CD8-positive, alpha-beta memory T cell (primary cell): Measurements from ENCODE around the gene PRKCZ. TPM values are rescaled to one million over a fixed set of nuclear protein-coding genes. Genes with fewer than 3 reads are reported as not detected.
"Not testable (repeated sequence)": the region's sequence is repeated elsewhere in the genome, so short reads cannot be mapped to it uniquely, and the experiment has no call there.

ENCODE experiments used
- CTCF ChIA-PET: fragments of 350-600 bp; sonication (Branson Sonifier 250); formaldehyde crosslinking; loops from one replicate; lab custom pipeline; 2021; ENCODE audit warnings: antibody characterized with exemption; lab: Charles Lee
- POLR2A ChIA-PET: fragments of 350-600 bp; sonication (Branson Sonifier 250); formaldehyde crosslinking; loops from one replicate; lab custom pipeline; 2021; ENCODE audit warnings: antibody characterized with exemption; lab: Charles Lee
- DNase-seq, 5 donors: peaks; one replicate each; pipeline versions ENCODE4 v3.0.0 to v3.0.0-alpha.2; 2020 to 2022; ENCODE audit warnings: mixed read lengths in 1 of 5
- H3K27ac ChIP-seq: one replicate; pipeline ENCODE4 v1.7.0; 2013; ENCODE audit warnings: low read depth, mild to moderate bottlenecking, low read length, moderate library complexity
- H3K27me3 ChIP-seq: 2 replicates; pipeline ENCODE4 v1.7.0; 2013; ENCODE audit warnings: low read length, mild to moderate bottlenecking; ENCODE audit not compliant: insufficient read depth, poor library complexity, severe bottlenecking
- H3K36me3 ChIP-seq: 2 replicates; pipeline ENCODE4 v1.7.0; 2013; ENCODE audit warnings: mild to moderate bottlenecking, low read length, moderate library complexity; ENCODE audit not compliant: insufficient read depth
- H3K4me1 ChIP-seq: 2 replicates; pipeline ENCODE4 v1.7.0; 2013; ENCODE audit warnings: mild to moderate bottlenecking, low read length, moderate library complexity; ENCODE audit not compliant: insufficient read depth
- H3K4me3 ChIP-seq: 2 replicates; pipeline ENCODE4 v1.7.0; 2013; ENCODE audit warnings: mild to moderate bottlenecking, low read length
- H3K9me3 ChIP-seq: 2 replicates; pipeline ENCODE4 v1.7.0; 2013; ENCODE audit warnings: mild to moderate bottlenecking, low read length
- H3K27ac Mint-ChIP-seq, 8 donors: one replicate each; pipeline ENCODE4 v1.8.0; 2020 to 2021; ENCODE audit warnings: mixed read lengths in 8 of 8, mild to moderate bottlenecking in 6 of 8, inconsistent platforms in 3 of 8, moderate library complexity in 3 of 8
- H3K27me3 Mint-ChIP-seq, 2 donors: one replicate each; pipeline ENCODE4 v1.8.0; 2020 to 2021; ENCODE audit warnings: mixed read lengths in 2 of 2, mild to moderate bottlenecking in 1 of 2, moderate library complexity in 1 of 2
- H3K36me3 Mint-ChIP-seq, 3 donors: one replicate each; pipeline ENCODE4 v1.8.0; 2020 to 2021; ENCODE audit warnings: mixed read lengths in 3 of 3, inconsistent platforms in 1 of 3, mild to moderate bottlenecking in 1 of 3
- H3K4me1 Mint-ChIP-seq, 3 donors: one replicate each; pipeline ENCODE4 v1.8.0; 2020 to 2021; ENCODE audit warnings: mixed read lengths in 3 of 3, inconsistent platforms in 1 of 3, mild to moderate bottlenecking in 1 of 3
- H3K4me3 Mint-ChIP-seq, 7 donors: one replicate each; pipeline ENCODE4 v1.8.0; 2020 to 2021; ENCODE audit warnings: mixed read lengths in 7 of 7, mild to moderate bottlenecking in 6 of 7, moderate library complexity in 4 of 7, inconsistent platforms in 2 of 7
- H3K9me3 Mint-ChIP-seq, 5 donors: one replicate each; pipeline ENCODE4 v1.8.0; 2020 to 2022; ENCODE audit warnings: mixed read lengths in 5 of 5, mild to moderate bottlenecking in 3 of 5, moderate library complexity in 2 of 5, inconsistent platforms in 1 of 5
- polyA plus RNA-seq: library from polyadenylated mRNA; unstranded; fragments of 300-500 nt; fragmentation: Illumina TruSeq; gene quantifications from one replicate; pipeline ENCODE4 v1.2.3, GENCODE V29; 2021
- total RNA-seq, 2 experiments: library from RNA; stranded (reverse); gene quantifications; one replicate each; pipeline ENCODE4 v1.2.3, GENCODE V29; 2021

Gene PRKCZ
- total and polyA plus RNA-seq, 3 experiments from 2014 or later: 13.8 to 17.4 (median 15.4) TPM

DNA sequence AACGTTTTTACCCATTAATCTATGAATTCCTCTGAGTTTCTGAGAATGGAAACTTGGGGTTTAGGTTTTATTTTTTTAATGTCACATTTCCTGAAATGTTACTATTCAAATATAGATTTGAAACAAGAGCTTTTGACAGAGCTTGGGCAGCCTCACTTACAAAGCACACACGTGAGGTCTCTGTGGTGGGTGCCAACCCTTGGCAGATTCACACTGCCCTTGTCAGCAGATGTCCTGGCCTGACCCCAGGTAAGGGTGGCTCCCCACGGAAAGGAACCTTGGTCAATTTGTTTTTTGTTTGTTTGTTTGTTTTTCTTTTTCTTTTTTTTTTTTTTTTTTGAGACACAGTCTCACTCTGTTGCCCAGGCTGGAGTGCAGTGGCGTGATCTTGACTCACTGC lies 90.8 kb downstream of the PRKCZ start:
- Histone ChIP-seq H3K4me1 (peaks cover 10% of the 10 kb centered on the region), H3K27me3 (no peaks in the 10 kb centered on the region), H3K27ac (no peak overlapping the region), H3K4me3 (no peak overlapping the region), H3K36me3 (no peaks in the 10 kb centered on the region), H3K9me3 (no peaks in the 10 kb centered on the region)
- Mint-ChIP-seq H3K36me3 (peaks cover 0 to 14% (median 0%) of the 10 kb centered on the region in 3 donors), H3K4me1 (peaks cover 7 to 24% (median 19%) of the 10 kb centered on the region in 3 donors), H3K9me3 (no peaks in the 10 kb centered on the region), H3K27me3 (no peaks in the 10 kb centered on the region), H3K4me3 (no peak overlapping the region), H3K27ac (no peak overlapping the region)
- ChIA-PET POLR2A (no interaction called here), CTCF (interaction anchor here (3.4 kb wide), 1 partner anchor 9 kb away, joined by 20 read pairs; no protein-coding TSS in a partner anchor)
- no peak for DNase-seq

DNA sequence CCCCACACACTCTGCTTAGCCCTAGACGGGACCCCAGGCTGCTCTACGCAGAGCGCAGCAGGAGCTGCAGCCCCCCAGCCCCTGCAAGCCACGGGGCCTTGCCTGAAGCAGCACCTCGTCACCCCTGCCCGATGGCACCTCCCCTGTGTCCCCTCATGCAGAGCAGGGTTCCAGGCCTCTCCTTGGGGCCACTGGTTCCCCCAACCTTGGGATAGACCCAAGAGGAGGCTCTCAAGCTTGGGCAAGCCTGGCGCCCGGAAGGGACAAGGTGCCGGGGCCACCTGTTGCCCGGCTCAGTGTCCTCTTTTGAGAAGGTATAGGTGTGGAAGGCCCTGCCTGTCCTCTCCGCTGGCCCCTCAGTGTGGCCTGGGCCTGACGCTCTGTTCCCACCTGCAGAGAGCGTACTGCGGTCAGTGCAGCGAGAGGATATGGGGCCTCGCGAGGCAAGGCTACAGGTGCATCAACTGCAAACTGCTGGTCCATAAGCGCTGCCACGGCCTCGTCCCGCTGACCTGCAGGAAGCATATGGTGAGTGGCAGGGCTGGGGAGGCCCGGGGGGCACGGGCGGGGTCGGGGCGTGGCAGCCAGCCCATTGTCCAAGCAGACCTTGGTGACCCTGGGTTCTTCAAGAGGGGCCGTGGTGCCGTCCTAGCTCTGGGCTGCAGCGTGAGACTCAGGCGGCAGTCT lies 93.7 kb downstream of the PRKCZ start:
- no peaks in the 10 kb centered on the region for H3K27me3 ChIP-seq
- CTCF ChIA-PET: no interaction called here
- H3K4me1 ChIP-seq: peaks cover 37% of the 10 kb centered on the region
- Mint-ChIP-seq H3K36me3 (peaks cover 0 to 9% (median 0%) of the 10 kb centered on the region in 3 donors), H3K9me3 (no peaks in the 10 kb centered on the region), H3K4me1 (peaks cover 7 to 12% (median 8%) of the 10 kb centered on the region in 3 donors), H3K27me3 (no peaks in the 10 kb centered on the region), H3K27ac (no peak overlapping the region), H3K4me3 (no peak overlapping the region)
- H3K4me3 ChIP-seq: no peak overlapping the region
- H3K27ac ChIP-seq: no peak overlapping the region
- POLR2A ChIA-PET: no interaction called here
- DNase-seq: no peak
- H3K9me3 ChIP-seq: no peaks in the 10 kb centered on the region
- H3K36me3 ChIP-seq: no peaks in the 10 kb centered on the region

GRCh38 chr1:2144501-2145090 lies 94.4 kb downstream of the PRKCZ start:
- H3K9me3 ChIP-seq: no peaks in the 10 kb centered on the region
- CTCF ChIA-PET: no interaction called here
- H3K27ac Mint-ChIP-seq: peak overlapping the region in 1 of 8 donors; percentile 54
- H3K4me1 ChIP-seq: peaks cover 42% of the 10 kb centered on the region
- no peaks in the 10 kb centered on the region for H3K27me3 ChIP-seq
- no peak overlapping the region for H3K27ac ChIP-seq
- H3K4me3 ChIP-seq: no peak overlapping the region
- H3K4me1 Mint-ChIP-seq: peaks cover 6 to 10% (median 8%) of the 10 kb centered on the region in 3 donors
- H3K27me3 Mint-ChIP-seq: no peaks in the 10 kb centered on the region
- no peaks in the 10 kb centered on the region for H3K9me3 Mint-ChIP-seq
- H3K36me3 Mint-ChIP-seq: peaks cover 0 to 9% (median 0%) of the 10 kb centered on the region in 3 donors
- no peak overlapping the region for H3K4me3 Mint-ChIP-seq
- H3K36me3 ChIP-seq: no peaks in the 10 kb centered on the region
- POLR2A ChIA-PET: no interaction called here
- no peak for DNase-seq

DNA sequence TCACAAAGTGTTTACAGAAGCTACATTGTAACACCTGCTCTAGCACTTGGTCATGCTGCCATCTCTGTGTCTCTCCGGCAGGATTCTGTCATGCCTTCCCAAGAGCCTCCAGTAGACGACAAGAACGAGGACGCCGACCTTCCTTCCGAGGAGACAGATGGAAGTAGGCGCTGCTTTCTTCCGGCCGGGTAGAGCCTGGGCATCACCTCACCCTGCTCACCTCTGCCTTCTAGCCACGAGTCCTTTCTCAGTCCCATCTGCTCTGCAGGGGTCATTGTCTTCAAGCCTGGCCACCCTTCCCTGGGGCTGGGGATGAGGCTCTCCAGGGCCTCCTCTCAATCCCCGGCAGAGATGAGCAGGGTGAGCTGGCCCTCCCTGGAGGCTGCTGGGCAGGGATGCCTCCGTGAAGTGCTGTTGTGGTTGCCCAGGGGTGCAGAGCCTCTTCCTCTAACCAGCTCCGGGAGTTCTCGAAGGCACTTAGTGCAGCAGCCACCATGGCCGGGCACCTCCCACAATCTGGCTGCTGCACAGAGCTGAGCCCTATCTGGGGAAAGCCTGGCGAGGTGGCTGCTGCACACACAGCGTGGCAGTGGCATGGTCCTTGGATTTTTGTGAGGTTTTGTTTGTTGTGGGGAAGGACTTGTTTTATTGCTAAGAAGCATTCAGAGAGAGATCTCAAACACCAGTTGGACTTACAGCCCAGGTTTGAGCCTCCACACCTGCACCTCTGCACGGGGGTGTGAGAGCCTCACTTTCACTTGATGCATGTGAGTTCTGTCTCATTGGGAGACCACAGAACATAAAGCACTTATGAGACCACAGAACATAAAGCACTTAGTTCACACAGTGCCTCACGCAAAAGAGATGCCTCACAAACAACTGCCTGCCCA lies 96.0 kb downstream of the PRKCZ start:
- Histone ChIP-seq H3K27me3 (no peaks in the 10 kb centered on the region), H3K4me1 (peaks cover 38% of the 10 kb centered on the region), H3K4me3 (peak overlapping the region; percentile 4), H3K36me3 (no peaks in the 10 kb centered on the region), H3K27ac (no peak overlapping the region), H3K9me3 (no peaks in the 10 kb centered on the region)
- Mint-ChIP-seq H3K27me3 (no peaks in the 10 kb centered on the region), H3K4me1 (peaks cover under 1 to 14% (median 12%) of the 10 kb centered on the region in 3 donors), H3K4me3 (no peak overlapping the region), H3K9me3 (no peaks in the 10 kb centered on the region), H3K27ac (no peak overlapping the region), H3K36me3 (peaks cover 0 to 14% (median 0%) of the 10 kb centered on the region in 3 donors)
- ChIA-PET POLR2A (interaction anchor here (1.1 kb wide), 1 partner anchor 13 kb away, joined by 6 read pairs; no protein-coding TSS in a partner anchor), CTCF (interaction anchor here (1.3 kb wide), 1 partner anchor 28 kb away, joined by 3 read pairs; no protein-coding TSS in a partner anchor)
- peak in 3 of 5 donors; percentile 43 to 75 (median 56) for DNase-seq

GRCh38 chr1:2146836-2147517 lies 96.8 kb downstream of the PRKCZ start:
- H3K36me3 ChIP-seq: no peaks in the 10 kb centered on the region
- Mint-ChIP-seq H3K4me1 (peaks cover 4 to 20% (median 16%) of the 10 kb centered on the region in 3 donors), H3K27me3 (no peaks in the 10 kb centered on the region), H3K27ac (no peak overlapping the region), H3K9me3 (no peaks in the 10 kb centered on the region), H3K4me3 (no peak overlapping the region), H3K36me3 (peaks cover 0 to 15% (median 2%) of the 10 kb centered on the region in 3 donors)
- H3K27ac ChIP-seq: no peak overlapping the region
- ChIA-PET POLR2A (interaction anchor here (1.1 kb wide), 1 partner anchor 14 kb away, joined by 6 read pairs; no protein-coding TSS in a partner anchor), CTCF (interaction anchor here (1.3 kb wide), 1 partner anchor 27 kb away, joined by 3 read pairs; no protein-coding TSS in a partner anchor)
- no peaks in the 10 kb centered on the region for H3K9me3 ChIP-seq
- H3K4me1 ChIP-seq: peaks cover 38% of the 10 kb centered on the region
- DNase-seq: no peak
- H3K4me3 ChIP-seq: peak overlapping the region; percentile 4
- no peaks in the 10 kb centered on the region for H3K27me3 ChIP-seq

DNA sequence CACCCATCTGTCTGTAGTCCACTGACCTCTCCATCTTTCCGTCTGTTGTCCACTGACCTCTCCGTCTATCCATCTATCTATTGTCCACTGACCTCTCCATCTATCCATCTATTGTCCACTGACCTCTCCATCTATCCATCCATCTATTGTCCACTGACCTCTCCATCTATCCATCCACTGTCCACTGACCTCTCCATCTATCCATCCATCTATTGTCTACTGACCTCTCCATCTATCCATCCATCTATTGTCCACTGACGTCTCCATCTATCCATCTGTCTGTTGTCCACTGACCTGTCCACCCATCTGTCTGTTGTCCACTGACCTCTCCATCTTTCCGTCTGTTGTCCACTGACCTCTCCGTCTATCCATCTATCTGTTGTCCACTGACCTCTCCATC lies 97.7 kb downstream of the PRKCZ start:
- POLR2A ChIA-PET, H3K36me3 ChIP-seq, H3K9me3 ChIP-seq, H3K4me3 Mint-ChIP-seq, H3K27ac ChIP-seq, H3K27me3 Mint-ChIP-seq, CTCF ChIA-PET, H3K27me3 ChIP-seq, DNase-seq, H3K27ac Mint-ChIP-seq, H3K9me3 Mint-ChIP-seq: not testable (repeated sequence)
- peaks cover 38% of the 10 kb centered on the region for H3K4me1 ChIP-seq
- H3K4me3 ChIP-seq: peak overlapping the region; percentile 50
- H3K4me1 Mint-ChIP-seq: peaks cover 7 to 24% (median 19%) of the 10 kb centered on the region in 3 donors
- peaks cover 0 to 19% (median 7%) of the 10 kb centered on the region in 3 donors for H3K36me3 Mint-ChIP-seq

DNA sequence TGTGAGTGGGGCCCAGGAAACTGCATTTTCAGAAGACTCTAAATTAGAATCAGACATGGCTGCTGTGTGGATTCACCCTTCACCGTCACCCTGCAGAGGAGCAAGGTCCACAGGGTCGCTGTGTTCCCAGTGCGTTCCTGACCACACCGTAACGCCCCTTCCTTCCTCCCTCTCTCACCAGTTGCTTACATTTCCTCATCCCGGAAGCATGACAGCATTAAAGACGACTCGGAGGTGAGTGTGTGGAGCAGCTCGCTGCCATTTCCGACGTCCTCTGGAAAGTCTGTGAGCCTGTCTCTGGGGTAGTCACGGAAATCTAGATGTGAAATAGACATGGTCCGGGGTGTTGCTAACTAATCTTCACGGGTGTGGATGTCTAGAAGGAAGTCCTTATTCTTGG lies 98.5 kb downstream of the PRKCZ start:
- peaks cover 38% of the 10 kb centered on the region for H3K4me1 ChIP-seq
- H3K27ac ChIP-seq: peak overlapping the region; percentile 40
- H3K27ac Mint-ChIP-seq: no peak overlapping the region
- H3K36me3 ChIP-seq: no peaks in the 10 kb centered on the region
- peak overlapping the region; percentile 50 for H3K4me3 ChIP-seq
- H3K4me3 Mint-ChIP-seq: no peak overlapping the region
- no peaks in the 10 kb centered on the region for H3K27me3 ChIP-seq
- H3K4me1 Mint-ChIP-seq: peaks cover 7 to 27% (median 19%) of the 10 kb centered on the region in 3 donors
- no peaks in the 10 kb centered on the region for H3K9me3 ChIP-seq
- H3K36me3 Mint-ChIP-seq: peaks cover 0 to 21% (median 8%) of the 10 kb centered on the region in 3 donors
- CTCF ChIA-PET: interaction anchor here (0.8 to 3.6 kb wide), 5 partner anchors 9 to 46 kb away, joined by 3 to 21 read pairs (median 4); partner anchors contain the start of gene FAAP20
- no peaks in the 10 kb centered on the region for H3K9me3 Mint-ChIP-seq
- POLR2A ChIA-PET: interaction anchor here (0.8 to 1.7 kb wide), 5 partner anchors 9 to 991 kb away, joined by 3 to 11 read pairs (median 3); partner anchors contain the start of gene PRKCZ
- DNase-seq: peak; percentile 45 to 82 (median 78)
- H3K27me3 Mint-ChIP-seq: no peaks in the 10 kb centered on the region
